HepG2 (cell line): Measurements from ENCODE around the gene DOCK1. TPM values are rescaled to one million over a fixed set of nuclear protein-coding genes. Genes with fewer than 3 reads are reported as not detected.

Experiments
- ATAC-seq: fragments of 200-7000 bp; cut with Tn5 transposase; 3 replicates; pipeline ENCODE4 v1.9.1; 2020; ENCODE audit warnings: mild to moderate bottlenecking, moderate library complexity
- BruUV-seq: library from RNA; stranded (reverse); fragments of 400-500 nt; replicated peaks from 2 replicates; lab custom pipeline; 2021; lab: Mats Ljungman, UMichigan
- CTCF ChIA-PET: fragments of 300-600 bp; formaldehyde crosslinking; extraction: SDS; loops from one replicate; lab custom pipeline; 2021; ENCODE audit warnings: low total read pairs, inconsistent platforms, low intra/inter-chr PET ratio; lab: Yijun Ruan, JAX
- POLR2A ChIA-PET: fragments of 350-600 bp; sonication (Branson Sonifier 250); formaldehyde crosslinking; loops from one replicate; lab custom pipeline; 2020; ENCODE audit warnings: antibody characterized with exemption, inconsistent platforms; lab: Yijun Ruan, JAX
- DNase-seq: peaks from one replicate; pipeline ENCODE4 v3.0.0-alpha.2; 2015; ENCODE audit warnings: low spot score
- FAIRE-seq: peaks from 3 replicates; lab custom pipeline; 2011; peaks lifted over from hg19 to GRCh38; lab: Jason Lieb, UNC
- H2AFZ ChIP-seq: one replicate; pipeline ENCODE4 v1.6.1; 2011; ENCODE audit warnings: low read length, inconsistent platforms
- H3K27ac ChIP-seq: fragments of 300-600 bp; 3 replicates; pipeline ENCODE4 v1.8.0; 2011; ENCODE audit warnings: mixed run types, mild to moderate bottlenecking, mixed read lengths, low read length, inconsistent platforms; ENCODE audit not compliant: insufficient read depth; ENCODE audit errors: extremely low read length
- H3K27me3 ChIP-seq, 2 experiments: fragments of 200-600 bp in 1 of 2; 2 replicates in 1 of 2; 3 replicates in 1 of 2; pipeline versions ENCODE4 v1.6.0 to v1.8.0; 2011; ENCODE audit warnings: low read length in 2 of 2, mild to moderate bottlenecking in 2 of 2, moderate library complexity in 2 of 2, inconsistent platforms in 1 of 2; ENCODE audit not compliant: insufficient read depth in 2 of 2, control insufficient read depth in 1 of 2
- H3K36me3 ChIP-seq, 2 experiments: fragments of 200-600 bp in 1 of 2; replicated peaks in 1 of 2; 2 replicates in 1 of 2; 3 replicates in 1 of 2; pipeline versions ENCODE4 v1.5.1 to v1.8.0; 2011; ENCODE audit warnings: low read length in 2 of 2, inconsistent platforms in 1 of 2; ENCODE audit not compliant: insufficient read depth in 2 of 2, control insufficient read depth in 1 of 2
- H3K4me1 ChIP-seq: 2 replicates; pipeline ENCODE4 v1.5.1; 2012; ENCODE audit warnings: low read length, inconsistent platforms; ENCODE audit not compliant: insufficient read depth
- H3K4me2 ChIP-seq: 2 replicates; pipeline ENCODE4 v1.6.0; 2011; ENCODE audit warnings: low read depth, low read length, inconsistent platforms
- H3K4me3 ChIP-seq, 3 experiments: fragments of 200-600 bp in 1 of 3; sonication (generic), shearing (Covaris generic) in 1 of 3; replicated peaks in 1 of 3; 2 replicates each; pipeline ENCODE4 v1.5.1; 2011 to 2016; ENCODE audit warnings: low read length in 3 of 3, inconsistent platforms in 2 of 3, low read depth in 2 of 3, mild to moderate bottlenecking in 2 of 3, control low read depth in 1 of 3, mixed read lengths in 1 of 3; ENCODE audit not compliant: insufficient read depth in 1 of 3
- H3K79me2 ChIP-seq: one replicate; pipeline ENCODE4 v1.6.1; 2011; ENCODE audit warnings: low read length, inconsistent platforms; ENCODE audit not compliant: insufficient read depth
- H3K9ac ChIP-seq: 2 replicates; pipeline ENCODE4 v1.6.0; 2011; ENCODE audit warnings: mild to moderate bottlenecking, low read depth, low read length, inconsistent platforms; ENCODE audit not compliant: insufficient read depth
- H3K9me3 ChIP-seq: 2 replicates; pipeline ENCODE4 v1.5.1; 2012; ENCODE audit warnings: mild to moderate bottlenecking, low read length
- H4K20me1 ChIP-seq: 2 replicates; pipeline ENCODE4 v1.6.0; 2011; ENCODE audit warnings: inconsistent platforms, mild to moderate bottlenecking, low read length, moderate library complexity; ENCODE audit not compliant: insufficient read depth
- AHR ChIP-seq: IDR thresholded peaks from 2 replicates; pipeline ENCODE4 v1.6.1; 2018; ENCODE audit warnings: missing genetic modification reagents, missing compliant biosample characterization
- BHLHE40 ChIP-seq: IDR thresholded peaks from 2 replicates; pipeline ENCODE4 v1.6.1; 2011; ENCODE audit warnings: low read length, improper control_type of control experiment
- CEBPB ChIP-seq: IDR thresholded peaks from 2 replicates; pipeline ENCODE4 v1.6.1; 2011; ENCODE audit warnings: low read depth, low read length, improper control_type of control experiment, borderline replicate concordance
- FOSL1 ChIP-seq: sonication (generic); formaldehyde crosslinking; IDR thresholded peaks from 2 replicates; pipeline ENCODE4 v1.9.0; 2021; ENCODE audit warnings: missing genetic modification reagents, borderline replicate concordance
- ISL2 ChIP-seq: sonication (generic); formaldehyde crosslinking; IDR thresholded peaks from 2 replicates; pipeline ENCODE4 v1.5.0; 2020; ENCODE audit warnings: missing genetic modification reagents
- PAF1 ChIP-seq: IDR thresholded peaks from 2 replicates; pipeline ENCODE4 v1.6.1; 2016; ENCODE audit warnings: missing genetic modification reagents, missing compliant biosample characterization
- PAWR ChIP-seq: sonication (generic); formaldehyde crosslinking; IDR thresholded peaks from 2 replicates; pipeline ENCODE4 v1.4.0; 2020; ENCODE audit warnings: missing genetic modification reagents, mild to moderate bottlenecking, borderline replicate concordance
- PRMT3 ChIP-seq: sonication (generic); formaldehyde crosslinking; IDR thresholded peaks from 2 replicates; pipeline ENCODE4 v1.8.1; 2022; ENCODE audit warnings: low read depth, mild to moderate bottlenecking, moderate library complexity, missing genetic modification reagents, borderline replicate concordance
- RFXANK ChIP-seq: IDR thresholded peaks from 2 replicates; pipeline ENCODE4 v1.6.1; 2016
- SALL2 ChIP-seq: sonication (generic); formaldehyde crosslinking; IDR thresholded peaks from 2 replicates; pipeline ENCODE4 v1.8.1; 2023; ENCODE audit warnings: mild to moderate bottlenecking, missing genetic modification reagents, inconsistent platforms
- ZFAT ChIP-seq: sonication (generic); formaldehyde crosslinking; conservative IDR thresholded peaks from 2 replicates; pipeline ENCODE4 v1.8.1; 2023; ENCODE audit warnings: missing genetic modification reagents, inconsistent platforms
- ZNF550 ChIP-seq: sonication (generic); formaldehyde crosslinking; IDR thresholded peaks from 2 replicates; pipeline ENCODE4 v1.4.0; 2020; ENCODE audit warnings: mild to moderate bottlenecking, missing genetic modification reagents, borderline replicate concordance
- ZNF615 ChIP-seq: sonication (generic); formaldehyde crosslinking; IDR thresholded peaks from 2 replicates; pipeline ENCODE4 v1.5.0; 2020; ENCODE audit warnings: mild to moderate bottlenecking, missing genetic modification reagents, borderline replicate concordance
- WGBS: methylation state at CpG from one replicate; pipeline ENCODE4 v1.1.6; 2017; ENCODE audit warnings: low lambda C conversion rate; 5-methylcytosine and 5-hydroxymethylcytosine counted together
- in situ Hi-C: cut with HindIII; loops from 2 replicates; pipeline ENCODE4 v1.10.0; 2017; ENCODE audit warnings: low pct_unique_long_range_greater_than_20kb; ENCODE audit not compliant: extremely low pct_ligation_motif_present
- intact Hi-C: fragments of 100-400 bp; cut with micrococcal nuclease; formaldehyde crosslinking; loops from one replicate; pipeline ENCODE4 v1.10.0; 2022; ENCODE audit not compliant: unreplicated experiment
- polyA plus RNA-seq, 8 experiments: library from polyadenylated mRNA; depleted of rRNA in 3 of 8; stranded (reverse) in 7 of 8; unstranded in 1 of 8; fragments of >200 nt; fragmentation: Illumina TruSeq in 4 of 8; extraction: Trizol in 4 of 8; gene quantifications; 2 replicates each; pipeline versions ENCODE4 v1.2.1 to v1.2.3, GENCODE V29; 2011 to 2016; ENCODE audit warnings: low read depth in 4 of 8, missing spikeins in 1 of 8, mixed read lengths in 1 of 8; ENCODE audit not compliant: insufficient read depth in 1 of 8
- total RNA-seq, 5 experiments: library from RNA; depleted of rRNA; stranded (reverse); fragments of >200 nt; fragmentation: Illumina TruSeq; extraction: Trizol; gene quantifications; 2 replicates each; pipeline ENCODE4 v1.2.3, GENCODE V29; 2016; ENCODE audit warnings: low read depth in 1 of 5

The DOCK1 gene
- total and polyA plus RNA-seq, 2 of the 13 experiments (the other 11 are each of a cell fraction or from before 2014, with no cell fraction given), result 8.3 to 25.5 TPM

GRCh38 chr10:126907423-126907970, 2.3 kb downstream of the DOCK1 start:
- no peaks in the 10 kb centered on the region for H3K9me3 ChIP-seq
- intact Hi-C loops, result no loop called here
- H3K36me3 ChIP-seq, result no peaks in the 10 kb centered on the region
- POLR2A ChIA-PET, result no interaction called here
- H4K20me1 ChIP-seq, result no peaks in the 10 kb centered on the region; the same call in 1 of the 2 replicates
- CTCF ChIA-PET, result no interaction called here
- FAIRE-seq, result no peak
- no peak for TF ChIP-seq PRMT3
- no peak for TF ChIP-seq PAWR (CRISPR knock-in tag)
- TF ChIP-seq ZNF615, result no peak
- no peak for TF ChIP-seq SALL2
- no peak for TF ChIP-seq PAF1 (CRISPR knock-in tag)
- no peak for TF ChIP-seq ISL2
- no peak for TF ChIP-seq RFXANK (CRISPR knock-in tag)
- no peak for TF ChIP-seq AHR (CRISPR knock-in tag)
- no peak for TF ChIP-seq FOSL1 (CRISPR knock-in tag)
- no peak for TF ChIP-seq BHLHE40
- TF ChIP-seq ZNF550, result no peak
- no peak for TF ChIP-seq CEBPB
- no peak for TF ChIP-seq ZFAT (CRISPR knock-in tag)
- TF ChIP-seq, all 625 proteins: peak for 0
- DNase-seq (no peak), ATAC-seq (no peak)
- peaks cover 40% of the 10 kb centered on the region for H3K4me1 ChIP-seq
- H3K4me3 ChIP-seq, result no peak overlapping the region
- in situ Hi-C loops, result no loop called here
- no TSS peak for BruUV-seq
- no peak overlapping the region for H3K27ac ChIP-seq
- no peak overlapping the region for H3K9ac ChIP-seq
- peaks cover 53% of the 10 kb centered on the region for H3K79me2 ChIP-seq
- H2AFZ ChIP-seq, result no peak overlapping the region
- no peaks in the 10 kb centered on the region for H3K27me3 ChIP-seq
- no peak overlapping the region for H3K4me2 ChIP-seq
- 95% methylated on average over 9 of the region's 9 CpGs for WGBS
